H1 (cell line): Measurements from ENCODE around the gene TMEM150B. TPM values are rescaled to one million over a fixed set of nuclear protein-coding genes. Genes with fewer than 3 reads are reported as not detected.

Source experiments
- CTCF ChIA-PET: fragments of 300-600 bp; sonication (Branson Sonifier 250); formaldehyde crosslinking; loops from one replicate; lab custom pipeline; 2021; ENCODE audit not compliant: partially characterized antibody; lab: Charles Lee
- POLR2A ChIA-PET: fragments of 300-600 bp; sonication (Branson Sonifier 250); formaldehyde crosslinking; loops from one replicate; lab custom pipeline; 2021; ENCODE audit warnings: inconsistent platforms; ENCODE audit not compliant: partially characterized antibody; lab: Charles Lee
- DNase-seq, 2 experiments: peaks; one replicate each; pipeline versions ENCODE4 v3.0.0 to v3.0.0-alpha.2; 2010 to 2022; ENCODE audit warnings: low spot score in 2 of 2, low read depth in 1 of 2, mixed read lengths in 1 of 2
- FAIRE-seq: peaks from 2 replicates; lab custom pipeline; 2011; peaks lifted over from hg19 to GRCh38; lab: Jason Lieb, UNC
- H2AFZ ChIP-seq: 2 replicates; pipeline ENCODE4 v1.8.1; 2012; ENCODE audit warnings: low read length, inconsistent platforms
- H2AK5ac ChIP-seq: 2 replicates; pipeline ENCODE4 v1.6.1; 2013; ENCODE audit warnings: low read depth, low read length
- H2BK120ac ChIP-seq: replicated peaks from 2 replicates; pipeline ENCODE3; 2013; ENCODE audit warnings: low read depth, low read length, inconsistent platforms
- H2BK12ac ChIP-seq: 2 replicates; pipeline ENCODE4 v1.6.1; 2013; ENCODE audit warnings: low read depth, low read length
- H2BK15ac ChIP-seq: 2 replicates; pipeline ENCODE4 v1.6.1; 2013; ENCODE audit warnings: low read length
- H2BK20ac ChIP-seq: 2 replicates; pipeline ENCODE4 v1.6.1; 2013; ENCODE audit warnings: low read length
- H2BK5ac ChIP-seq: 2 replicates; pipeline ENCODE4 v1.6.1; 2013; ENCODE audit warnings: low read depth, low read length
- H3K14ac ChIP-seq: 2 replicates; pipeline ENCODE4 v1.6.1; 2013; ENCODE audit warnings: inconsistent platforms; ENCODE audit not compliant: insufficient read length
- H3K18ac ChIP-seq: 2 replicates; pipeline ENCODE4 v1.6.1; 2013; ENCODE audit warnings: low read length; ENCODE audit errors: extremely low read depth
- H3K23ac ChIP-seq: 2 replicates; pipeline ENCODE4 v1.6.1; 2013; ENCODE audit warnings: inconsistent platforms; ENCODE audit not compliant: insufficient read length
- H3K23me2 ChIP-seq: 2 replicates; pipeline ENCODE4 v1.6.1; 2013; ENCODE audit warnings: low read depth, low read length
- H3K27ac ChIP-seq: 2 replicates; pipeline ENCODE4 v1.6.1; 2011; ENCODE audit warnings: low read depth, low read length, inconsistent platforms
- H3K27me3 ChIP-seq, 4 experiments: replicated peaks in 1 of 4; 1 replicate in 1 of 4; 2 replicates in 3 of 4; pipeline versions ENCODE4 v1.6.1 to v1.8.1; 2011 to 2013; ENCODE audit warnings: low read length in 3 of 4, mild to moderate bottlenecking in 3 of 4, inconsistent platforms in 2 of 4, mixed read lengths in 2 of 4, moderate library complexity in 1 of 4; ENCODE audit not compliant: control insufficient read depth in 3 of 4, insufficient read depth in 3 of 4; ENCODE audit errors: extremely low read depth in 1 of 4
- H3K36me3 ChIP-seq, 4 experiments: 2 replicates each; pipeline versions ENCODE4 v1.6.1 to v1.8.1; 2011 to 2013; ENCODE audit warnings: mild to moderate bottlenecking in 4 of 4, low read length in 3 of 4, moderate library complexity in 2 of 4, control low read depth in 1 of 4, inconsistent platforms in 1 of 4; ENCODE audit not compliant: insufficient read depth in 4 of 4, control insufficient read depth in 2 of 4
- H3K4ac ChIP-seq: replicated peaks from 2 replicates; pipeline ENCODE3; 2013; ENCODE audit warnings: low read length, low read depth, mixed read lengths, inconsistent platforms; ENCODE audit not compliant: insufficient read length
- H3K4me1 ChIP-seq, 4 experiments: replicated peaks in 1 of 4; 1 replicate in 1 of 4; 2 replicates in 3 of 4; pipeline versions ENCODE4 v1.6.1 to v1.8.1; 2011 to 2013; ENCODE audit warnings: low read length in 3 of 4, inconsistent platforms in 2 of 4, mixed read lengths in 1 of 4; ENCODE audit not compliant: insufficient read depth in 4 of 4, control insufficient read depth in 3 of 4
- H3K4me2 ChIP-seq, 2 experiments: 2 replicates each; pipeline versions ENCODE4 v1.6.1 to v1.8.1; 2011 to 2013; ENCODE audit warnings: low read depth in 2 of 2, low read length in 2 of 2, control low read depth in 1 of 2, inconsistent platforms in 1 of 2, mild to moderate bottlenecking in 1 of 2; ENCODE audit not compliant: insufficient read depth in 1 of 2
- H3K4me3 ChIP-seq, 4 experiments: fragments of 200-600, 300-600 bp in 1 of 4; sonication (generic), shearing (Covaris generic), sonication (Bioruptor Twin) in 1 of 4; 2 replicates each; pipeline versions ENCODE4 v1.5.1 to v1.8.1; 2011 to 2016; ENCODE audit warnings: low read length in 4 of 4, low read depth in 3 of 4, control low read depth in 2 of 4, inconsistent platforms in 2 of 4, mild to moderate bottlenecking in 2 of 4, mixed read lengths in 1 of 4, moderate library complexity in 1 of 4; ENCODE audit not compliant: insufficient read depth in 2 of 4; ENCODE audit errors: extremely low read depth in 1 of 4
- H3K56ac ChIP-seq: replicated peaks from 2 replicates; pipeline ENCODE3; 2013; ENCODE audit warnings: low read depth, mild to moderate bottlenecking, mixed read lengths, low read length, inconsistent platforms; ENCODE audit not compliant: insufficient read length
- H3K79me1 ChIP-seq: 2 replicates; pipeline ENCODE4 v1.6.1; 2013; ENCODE audit warnings: low read depth, low read length, control low read depth
- H3K79me2 ChIP-seq, 2 experiments: 2 replicates each; pipeline versions ENCODE4 v1.6.1 to v1.8.1; 2012 to 2013; ENCODE audit warnings: low read length in 2 of 2, mild to moderate bottlenecking in 2 of 2, inconsistent platforms in 1 of 2; ENCODE audit not compliant: insufficient read depth in 2 of 2, control insufficient read depth in 1 of 2
- H3K9ac ChIP-seq, 4 experiments: replicated peaks in 1 of 4; 1 replicate in 1 of 4; 2 replicates in 3 of 4; pipeline versions ENCODE4 v1.6.1 to v1.8.1; 2011 to 2013; ENCODE audit warnings: low read depth in 3 of 4, low read length in 3 of 4, control low read depth in 2 of 4, mild to moderate bottlenecking in 2 of 4, moderate library complexity in 2 of 4, inconsistent platforms in 1 of 4; ENCODE audit errors: extremely low read depth in 1 of 4
- H3K9me3 ChIP-seq, 2 experiments: 2 replicates each; pipeline versions ENCODE4 v1.6.1 to v1.8.1; 2012 to 2013; ENCODE audit warnings: mild to moderate bottlenecking in 2 of 2, moderate library complexity in 2 of 2, control low read depth in 1 of 2, inconsistent platforms in 1 of 2, low read depth in 1 of 2, low read length in 1 of 2, mixed read lengths in 1 of 2; ENCODE audit not compliant: insufficient read depth in 2 of 2
- H4K20me1 ChIP-seq, 2 experiments: replicated peaks in 1 of 2; 2 replicates each; pipeline versions ENCODE3 to v1.8.1; 2011 to 2013; ENCODE audit warnings: inconsistent platforms in 2 of 2, low read length in 2 of 2, mild to moderate bottlenecking in 1 of 2; ENCODE audit not compliant: insufficient read depth in 2 of 2, control insufficient read depth in 1 of 2
- H4K5ac ChIP-seq: 2 replicates; pipeline ENCODE4 v1.6.1; 2013; ENCODE audit warnings: low read length, low read depth, mixed read lengths, inconsistent platforms; ENCODE audit not compliant: insufficient read length
- H4K8ac ChIP-seq: 2 replicates; pipeline ENCODE4 v1.8.0; 2013; ENCODE audit warnings: mild to moderate bottlenecking, moderate library complexity, low read length, inconsistent platforms; ENCODE audit not compliant: insufficient read depth; ENCODE audit errors: extremely low read depth
- H4K91ac ChIP-seq: replicated peaks from 2 replicates; pipeline ENCODE3; 2013; ENCODE audit warnings: low read length, mixed read lengths, inconsistent platforms; ENCODE audit not compliant: insufficient read length
- BRCA1 ChIP-seq: IDR thresholded peaks from 2 replicates; pipeline ENCODE4 v1.6.1; 2012; ENCODE audit warnings: low read depth, low read length, improper control_type of control experiment
- KDM5A ChIP-seq: fragments of 200-600 bp; IDR thresholded peaks from 2 replicates; pipeline ENCODE4 v1.7.1; 2012; ENCODE audit warnings: mild to moderate bottlenecking, low read length, inconsistent platforms, mixed read lengths
- PHF8 ChIP-seq: fragments of 200-600 bp; sonication (generic); conservative IDR thresholded peaks from 2 replicates; pipeline ENCODE4 v1.7.1; 2012; ENCODE audit warnings: low read depth, mild to moderate bottlenecking, inconsistent platforms, low read length, moderate library complexity
- WGBS, 2 experiments: shearing (Covaris generic) in 1 of 2; methylation state at CpG; one replicate each; pipeline versions ENCODE4 v1.1.6 to v1.1.7; 2013 to 2015; ENCODE audit warnings: low lambda C conversion rate in 2 of 2, mixed read lengths in 2 of 2, inconsistent platforms in 1 of 2, low coverage in 1 of 2, missing lambda C conversion rate in 1 of 2; ENCODE audit not compliant: insufficient replicate concordance in 2 of 2, insufficient coverage in 1 of 2, insufficient read length in 1 of 2; ENCODE audit errors: extremely low coverage in 1 of 2, missing lambda C conversion rate in 1 of 2; 5-methylcytosine and 5-hydroxymethylcytosine counted together
- polyA plus RNA-seq, 7 experiments: library from polyadenylated mRNA; depleted of rRNA in 3 of 7; stranded (reverse) in 5 of 7; unstranded in 2 of 7; fragments of >200 nt in 5 of 7; fragments of 200-250 nt in 2 of 7; gene quantifications; 1 replicate in 5 of 7; 2 replicates in 1 of 7; 4 replicates in 1 of 7; pipeline versions ENCODE4 v1.2.1 to v1.2.3, GENCODE V29; 2011 to 2013; ENCODE audit warnings: missing spikeins in 2 of 7, mixed read lengths in 2 of 7
- total RNA-seq: library from RNA; stranded (reverse); fragmentation: NEBNext Ultra II Directional; extraction: Animal tissue kit (Norgen Biotek cat#: 25700); gene quantifications from 2 replicates; pipeline ENCODE4 v1.2.1, GENCODE V29; 2021

The TMEM150B gene
- total and polyA plus RNA-seq, 2 of the 8 experiments (the other 6 are each of a cell fraction or from before 2014, with no cell fraction given): 0.41 to 0.91 TPM

GRCh38 chr19:55341171-55341588 is 16.0 kb upstream of the TMEM150B start:
- Histone ChIP-seq H4K5ac (no peak overlapping the region), H2AFZ (no peak overlapping the region), H3K18ac (peak overlapping the region; percentile 10; the same call in 1 of the 2 replicates), H2AK5ac (peak overlapping the region; percentile 83; the same call in 1 of the 2 replicates), H3K4ac (peak overlapping the region; percentile 97), H2BK15ac (peak overlapping the region; percentile 92; the same call in 1 of the 2 replicates), H2BK20ac (0 out of 2 replicates have a peak overlapping the region, but pooled peaks have one; percentile 66), H2BK12ac (peak overlapping the region; percentile 32; the same call in 1 of the 2 replicates), H3K23me2 (peaks cover 20% of the 10 kb centered on the region; the same call in 1 of the 2 replicates), H4K20me1 (peaks cover 0 to 6% of the 10 kb centered on the region in 2 experiments), H3K56ac (no peak overlapping the region), H3K14ac (no peak overlapping the region), H3K9me3 (no peaks in the 10 kb centered on the region), H2BK120ac (no peak overlapping the region), H3K27me3 (peaks cover 0 to 3% (median 0%) of the 10 kb centered on the region in 4 experiments; a peak in 1 of 7 replicates), H3K4me2 (peak overlapping the region; percentile 79 to 94), H3K4me1 (peaks cover 0 to 23% (median 10%) of the 10 kb centered on the region in 4 experiments; a peak in 6 of 7 replicates), H3K9ac (no peak overlapping the region; a peak in 1 of 7 replicates), H3K4me3 (peak overlapping the region; percentile 69 to 85 (median 84)), H4K91ac (peak overlapping the region; percentile 72), H4K8ac (no peak overlapping the region), H2BK5ac (peak overlapping the region; percentile 88), H3K27ac (no peak overlapping the region), H3K79me1 (peaks cover 5% of the 10 kb centered on the region; the same call in 1 of the 2 replicates), H3K36me3 (peaks cover 0 to 31% (median 15%) of the 10 kb centered on the region in 4 experiments; a peak in 4 of 8 replicates), H3K23ac (no peak overlapping the region), H3K79me2 (peaks cover 0 to 3% of the 10 kb centered on the region in 2 experiments; a peak in 1 of 4 replicates)
- ChIA-PET POLR2A (interaction anchor here (0.6 to 4.1 kb wide), 16 partner anchors 8 to 209 kb away, joined by 3 to 30 read pairs (median 3); partner anchors contain the start of genes GARIN5B, TMEM238 and UBE2S), CTCF (interaction anchor here (0.6 to 1.3 kb wide), 4 partner anchors 9 to 86 kb away, joined by 3 to 6 read pairs (median 4); no protein-coding TSS in a partner anchor)
- WGBS, 2 experiments: 2% methylated on average over 8 of the region's 15 CpGs; no CpG with 5 or more reads in 1 of the 2 experiments
- DNase-seq (peak in 1 of 2 experiments; percentile 79), FAIRE-seq (no peak)
- no peak for TF ChIP-seq KDM5A
- 0 out of 2 replicates have a peak, but pooled peaks have one; percentile 14 for TF ChIP-seq PHF8
- no peak for TF ChIP-seq BRCA1
